ACC112 (cell line): Measurements from ENCODE around the gene RAD51B.
"Not testable (repeated sequence)": the region's sequence is repeated elsewhere in the genome, so short reads cannot be mapped to it uniquely, and the experiment has no call there.

ENCODE experiments used
- H2AFZ ChIP-seq: fragments of 200-600 bp; sonication (generic); one replicate; pipeline ENCODE4 v1.6.0; 2017; ENCODE audit warnings: antibody characterized with exemption, low read length; ENCODE audit not compliant: unreplicated experiment
- H3K27ac ChIP-seq: fragments of 200-600 bp; sonication (generic); 2 replicates; pipeline ENCODE4 v1.5.1; 2014; ENCODE audit warnings: low read depth, mild to moderate bottlenecking, antibody characterized with exemption, low read length, moderate library complexity
- H3K27me3 ChIP-seq: fragments of 200-600 bp; sonication (generic); 2 replicates; pipeline ENCODE4 v1.6.1; 2014; ENCODE audit warnings: mild to moderate bottlenecking, antibody characterized with exemption, low read length, moderate library complexity, mixed read lengths; ENCODE audit not compliant: insufficient read depth
- H3K36me3 ChIP-seq: fragments of 200-600 bp; sonication (generic); 2 replicates; pipeline ENCODE4 v1.6.1; 2016; ENCODE audit warnings: mild to moderate bottlenecking, antibody characterized with exemption, low read length, moderate library complexity, mixed read lengths; ENCODE audit not compliant: insufficient read depth
- H3K4me1 ChIP-seq: fragments of 200-600 bp; sonication (generic); one replicate; pipeline ENCODE4 v1.6.1; 2016; ENCODE audit warnings: low read length, mixed read lengths; ENCODE audit not compliant: insufficient read depth, unreplicated experiment, control insufficient read depth
- H3K4me3 ChIP-seq: fragments of 200-600 bp; sonication (generic); 2 replicates; pipeline ENCODE4 v1.5.1; 2014; ENCODE audit warnings: mild to moderate bottlenecking, low read depth, low read length
- H3K79me2 ChIP-seq: fragments of 200-600 bp; sonication (generic); one replicate; pipeline ENCODE4 v1.6.0; 2016; ENCODE audit warnings: low read length; ENCODE audit not compliant: control insufficient read depth, unreplicated experiment, insufficient read depth

RAD51B gene

DNA sequence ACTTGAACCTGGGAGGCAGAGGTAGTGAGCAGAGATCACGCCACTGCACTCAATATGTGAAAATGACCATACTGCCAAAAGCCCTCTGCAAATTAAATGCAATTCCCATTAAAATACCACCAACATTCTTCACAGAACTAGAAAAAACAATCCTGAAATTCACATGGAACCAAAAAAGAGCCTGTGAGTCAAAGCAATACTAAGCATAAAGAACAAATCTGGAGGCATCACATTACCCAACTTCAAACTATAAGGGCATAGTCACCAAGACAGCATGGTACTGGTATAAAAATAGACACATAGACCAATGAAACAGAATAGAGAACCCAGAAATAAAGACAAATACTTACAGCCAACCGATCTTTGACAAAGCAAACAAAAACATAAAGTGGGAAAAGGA, 401.5 kb downstream of the RAD51B start:
- not testable (repeated sequence) for H3K27ac ChIP-seq, H3K27me3 ChIP-seq, H3K36me3 ChIP-seq, H3K4me3 ChIP-seq, H3K4me1 ChIP-seq, H2AFZ ChIP-seq, H3K79me2 ChIP-seq

DNA sequence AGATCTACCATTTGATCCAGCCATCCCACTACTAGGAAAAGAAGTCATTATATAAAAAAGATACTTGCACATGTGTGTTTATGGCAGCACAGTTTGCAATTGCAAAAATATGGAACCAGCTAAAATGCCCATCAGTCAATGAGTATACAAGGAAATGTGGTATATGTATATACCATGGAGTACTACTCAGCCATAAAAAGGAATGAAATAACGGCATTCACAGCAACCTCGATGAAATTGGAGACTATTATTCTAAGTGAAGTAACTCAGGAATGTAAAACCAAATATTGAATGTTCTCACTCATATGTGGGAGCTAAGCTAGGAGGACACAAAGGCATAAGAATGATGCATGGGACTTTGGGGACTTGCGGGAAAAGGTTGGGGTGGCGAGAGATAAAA, 402.6 kb downstream of the RAD51B start:
- no peak overlapping the region for H2AFZ ChIP-seq
- no peak overlapping the region for H3K27ac ChIP-seq
- H3K79me2 ChIP-seq, result no peaks in the 10 kb centered on the region
- no peaks in the 10 kb centered on the region for H3K36me3 ChIP-seq
- no peak overlapping the region for H3K4me3 ChIP-seq
- H3K4me1 ChIP-seq, result no peaks in the 10 kb centered on the region
- no peaks in the 10 kb centered on the region for H3K27me3 ChIP-seq

GRCh38 chr14:68222726-68223125, 403.1 kb downstream of the RAD51B start:
- no peaks in the 10 kb centered on the region for H3K4me1 ChIP-seq
- no peak overlapping the region for H3K4me3 ChIP-seq
- no peaks in the 10 kb centered on the region for H3K27me3 ChIP-seq
- no peaks in the 10 kb centered on the region for H3K79me2 ChIP-seq
- H3K36me3 ChIP-seq, result no peaks in the 10 kb centered on the region
- no peak overlapping the region for H3K27ac ChIP-seq
- no peak overlapping the region for H2AFZ ChIP-seq

GRCh38 chr14:68223631-68224030, 404.1 kb downstream of the RAD51B start:
- Histone ChIP-seq H3K4me3 (no peak overlapping the region), H3K4me1 (no peaks in the 10 kb centered on the region), H2AFZ (no peak overlapping the region), H3K79me2 (no peaks in the 10 kb centered on the region), H3K36me3 (no peaks in the 10 kb centered on the region), H3K27me3 (no peaks in the 10 kb centered on the region), H3K27ac (no peak overlapping the region)

DNA sequence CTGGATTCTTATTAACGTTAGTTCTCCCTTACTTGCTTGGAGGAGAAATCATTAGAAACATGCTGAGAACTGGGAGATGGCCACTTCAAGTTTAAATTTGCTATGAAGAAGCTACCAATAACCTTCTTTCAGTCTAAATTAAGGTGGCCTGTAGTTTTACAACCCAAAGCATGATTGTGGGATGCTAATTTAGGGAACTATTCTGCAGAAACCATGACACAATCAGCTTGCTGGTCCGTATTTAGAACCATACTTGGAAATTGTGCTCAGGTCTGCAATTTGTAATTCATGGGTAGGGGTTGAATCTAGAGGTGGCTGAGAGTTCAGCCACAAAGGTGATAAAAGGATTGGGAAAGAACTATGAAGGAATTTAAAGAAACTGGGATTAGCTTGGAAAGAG, 405.7 kb downstream of the RAD51B start:
- Histone ChIP-seq H3K27me3 (no peaks in the 10 kb centered on the region), H2AFZ (no peak overlapping the region), H3K4me1 (peaks cover 2% of the 10 kb centered on the region), H3K79me2 (no peaks in the 10 kb centered on the region), H3K4me3 (no peak overlapping the region), H3K27ac (no peak overlapping the region), H3K36me3 (no peaks in the 10 kb centered on the region)

DNA sequence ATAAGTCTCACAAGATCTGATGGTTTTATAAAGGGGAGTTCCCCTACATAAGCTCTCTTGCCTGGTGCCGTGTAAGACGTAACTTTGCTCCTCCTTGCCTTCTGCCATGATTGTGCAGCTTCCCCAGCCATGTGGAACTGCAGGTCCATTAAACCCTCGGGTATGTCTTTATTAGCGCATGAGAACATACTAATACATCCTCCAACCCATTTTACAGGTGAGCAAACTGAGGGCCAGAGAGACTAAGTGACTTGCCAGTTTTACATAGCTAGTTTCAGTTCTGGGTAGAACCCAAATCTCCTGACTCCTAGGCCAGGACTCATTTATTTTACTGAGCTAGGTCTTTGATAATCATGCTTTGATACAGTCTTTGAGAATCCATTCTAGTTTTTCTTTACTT, 406.9 kb downstream of the RAD51B start:
- H3K4me3 ChIP-seq, result no peak overlapping the region
- H2AFZ ChIP-seq, result no peak overlapping the region
- H3K36me3 ChIP-seq, result no peaks in the 10 kb centered on the region
- no peak overlapping the region for H3K27ac ChIP-seq
- no peaks in the 10 kb centered on the region for H3K27me3 ChIP-seq
- H3K4me1 ChIP-seq, result peaks cover 14% of the 10 kb centered on the region
- no peaks in the 10 kb centered on the region for H3K79me2 ChIP-seq

- H2AFZ ChIP-seq, result no peak overlapping the region
- no peak overlapping the region for H3K27ac ChIP-seq
- no peaks in the 10 kb centered on the region for H3K36me3 ChIP-seq
- no peaks in the 10 kb centered on the region for H3K79me2 ChIP-seq
- H3K27me3 ChIP-seq, result no peaks in the 10 kb centered on the region
- peaks cover 33% of the 10 kb centered on the region for H3K4me1 ChIP-seq
- H3K4me3 ChIP-seq, result no peak overlapping the region
These were observed 409.1 kb downstream of the RAD51B start for GRCh38 chr14:68228656-68229055.

DNA sequence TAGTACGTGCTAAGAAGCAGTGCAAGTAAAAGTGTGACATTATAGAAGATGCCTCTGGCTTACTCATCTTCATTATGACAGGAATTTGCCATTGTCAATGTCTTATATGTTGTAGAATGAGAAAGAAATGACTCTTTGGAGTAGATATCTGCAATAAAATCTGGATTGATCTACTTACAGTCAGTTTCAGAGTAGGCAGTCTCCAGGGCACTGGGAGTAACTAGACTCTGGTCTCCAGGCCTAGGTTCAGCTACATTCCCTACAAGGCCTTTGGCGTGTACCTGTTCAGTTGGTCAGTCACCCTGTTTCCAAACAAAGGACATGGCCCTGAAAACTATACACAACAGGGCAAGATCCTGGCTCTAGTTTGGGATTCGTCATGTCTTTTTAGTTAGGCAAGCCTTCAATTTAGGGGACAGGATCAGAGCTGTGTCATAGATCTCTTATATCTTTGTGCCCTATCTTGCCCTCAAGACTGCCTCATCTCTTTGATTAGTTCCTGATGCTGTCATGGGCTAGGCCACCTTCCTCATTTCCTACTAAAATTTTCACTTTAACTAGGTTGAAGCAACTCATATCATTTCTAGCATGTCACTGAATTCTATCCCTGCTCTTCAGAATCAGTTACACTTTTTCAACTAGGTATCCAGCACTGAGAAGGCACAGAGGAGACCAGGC, 410.0 kb downstream of the RAD51B start:
- no peaks in the 10 kb centered on the region for H3K79me2 ChIP-seq
- no peak overlapping the region for H2AFZ ChIP-seq
- H3K4me1 ChIP-seq, result peaks cover 33% of the 10 kb centered on the region
- no peak overlapping the region for H3K4me3 ChIP-seq
- H3K27me3 ChIP-seq, result no peaks in the 10 kb centered on the region
- no peaks in the 10 kb centered on the region for H3K36me3 ChIP-seq
- H3K27ac ChIP-seq, result no peak overlapping the region

- Histone ChIP-seq H3K36me3 (no peaks in the 10 kb centered on the region), H3K79me2 (no peaks in the 10 kb centered on the region), H3K4me1 (peaks cover 33% of the 10 kb centered on the region), H3K4me3 (peak overlapping the region; percentile 46; the same call in 1 of the 2 replicates), H3K27me3 (no peaks in the 10 kb centered on the region), H2AFZ (peak overlapping the region; percentile 56), H3K27ac (peak overlapping the region; percentile 97)
These were observed 410.8 kb downstream of the RAD51B start for GRCh38 chr14:68230202-68230949.

DNA sequence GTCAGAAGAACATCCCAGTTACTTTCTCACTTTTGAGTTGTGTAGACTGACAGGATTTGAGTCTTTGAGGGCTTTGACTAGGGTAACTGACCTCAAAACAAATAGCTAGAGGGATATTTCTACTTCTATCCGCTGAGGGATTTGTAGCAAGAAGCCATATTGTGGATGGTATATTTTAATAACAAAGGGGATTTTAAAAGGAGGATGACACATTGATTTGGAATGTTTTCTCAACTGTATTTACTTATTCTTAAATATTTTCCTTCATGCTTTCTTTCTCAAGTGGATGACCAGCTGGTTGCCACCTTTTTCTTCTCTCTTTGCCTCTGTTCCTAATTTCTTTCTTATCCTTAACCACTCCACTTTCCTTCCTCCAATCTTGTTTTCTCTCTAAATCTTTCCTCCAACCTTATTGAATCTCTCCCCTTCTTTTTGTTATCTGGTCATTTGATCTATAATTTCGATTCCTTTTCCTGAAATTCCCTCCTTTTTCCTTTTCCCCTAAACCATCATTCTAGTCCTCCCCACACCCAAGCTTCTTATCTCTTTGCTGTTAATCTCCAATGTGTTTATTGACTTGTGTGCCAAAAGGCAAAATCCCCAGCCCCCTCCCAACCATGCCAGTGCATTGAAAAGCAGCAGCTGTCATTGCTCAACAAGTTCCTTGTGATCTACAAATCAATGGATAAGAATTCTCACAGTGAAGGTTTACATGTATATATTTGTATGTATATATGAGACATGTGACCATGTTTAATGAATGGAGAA, 411.6 kb downstream of the RAD51B start:
- no peaks in the 10 kb centered on the region for H3K27me3 ChIP-seq
- H2AFZ ChIP-seq, result peak overlapping the region; percentile 56
- peaks cover 33% of the 10 kb centered on the region for H3K4me1 ChIP-seq
- no peaks in the 10 kb centered on the region for H3K79me2 ChIP-seq
- no peaks in the 10 kb centered on the region for H3K36me3 ChIP-seq
- H3K4me3 ChIP-seq, result peak overlapping the region; percentile 46
- H3K27ac ChIP-seq, result peak overlapping the region; percentile 97
